CD4-positive, alpha-beta memory T cell (primary cell): ENCODE results near the gene MTERF2. TPM values are rescaled to one million over a fixed set of nuclear protein-coding genes. Genes with fewer than 3 reads are reported as not detected.
"Not testable (repeated sequence)": the region's sequence is repeated elsewhere in the genome, so short reads cannot be mapped to it uniquely, and the experiment has no call there.

Experiments used
- CTCF ChIA-PET: fragments of 350-600 bp; sonication (Branson Sonifier 250); formaldehyde crosslinking; loops from one replicate; lab custom pipeline; 2021; ENCODE audit warnings: inconsistent platforms; ENCODE audit not compliant: partially characterized antibody; lab: Charles Lee
- POLR2A ChIA-PET: fragments of 350-600 bp; sonication (Branson Sonifier 250); formaldehyde crosslinking; loops from one replicate; lab custom pipeline; 2021; ENCODE audit not compliant: partially characterized antibody; lab: Charles Lee
- DNase-seq, 5 donors: peaks; one replicate each; pipeline versions ENCODE4 v3.0.0 to v3.0.0-alpha.2; 2020 to 2022; ENCODE audit warnings: mixed read lengths in 1 of 5
- H3K27ac ChIP-seq: one replicate; pipeline ENCODE4 v1.7.0; 2013; ENCODE audit warnings: low read depth, low read length
- H3K27me3 ChIP-seq: 2 replicates; pipeline ENCODE4 v1.7.0; 2013; ENCODE audit warnings: mild to moderate bottlenecking, low read length, moderate library complexity; ENCODE audit not compliant: insufficient read depth
- H3K36me3 ChIP-seq: 2 replicates; pipeline ENCODE4 v1.7.0; 2013; ENCODE audit warnings: mild to moderate bottlenecking, low read length, moderate library complexity; ENCODE audit not compliant: insufficient read depth
- H3K4me1 ChIP-seq: 2 replicates; pipeline ENCODE4 v1.7.0; 2013; ENCODE audit warnings: mild to moderate bottlenecking, low read length, moderate library complexity; ENCODE audit not compliant: insufficient read depth
- H3K4me3 ChIP-seq, 2 donors: one replicate each; pipeline ENCODE4 v1.7.0; 2013; ENCODE audit warnings: low read length in 2 of 2, mild to moderate bottlenecking in 1 of 2
- H3K9me3 ChIP-seq, 2 donors: one replicate each; pipeline ENCODE4 v1.7.0; 2013; ENCODE audit warnings: low read length in 2 of 2, control low read depth in 1 of 2; ENCODE audit not compliant: control insufficient read depth in 1 of 2
- H3K27ac Mint-ChIP-seq, 7 donors: one replicate each; pipeline ENCODE4 v1.8.0; 2020 to 2021; ENCODE audit warnings: mixed read lengths in 7 of 7, mild to moderate bottlenecking in 6 of 7, inconsistent platforms in 3 of 7, moderate library complexity in 3 of 7
- H3K27me3 Mint-ChIP-seq, 2 donors: one replicate each; pipeline ENCODE4 v1.8.0; 2020 to 2021; ENCODE audit warnings: mixed read lengths in 2 of 2
- H3K36me3 Mint-ChIP-seq, 2 donors: one replicate each; pipeline ENCODE4 v1.8.0; 2020 to 2021; ENCODE audit warnings: mixed read lengths in 2 of 2, inconsistent platforms in 1 of 2, mild to moderate bottlenecking in 1 of 2
- H3K4me1 Mint-ChIP-seq, 4 donors: one replicate each; pipeline ENCODE4 v1.8.0; 2020 to 2021; ENCODE audit warnings: mixed read lengths in 4 of 4, mild to moderate bottlenecking in 1 of 4
- H3K4me3 Mint-ChIP-seq, 8 donors: one replicate each; pipeline ENCODE4 v1.8.0; 2020 to 2021; ENCODE audit warnings: mixed read lengths in 8 of 8, mild to moderate bottlenecking in 7 of 8, moderate library complexity in 6 of 8, inconsistent platforms in 3 of 8
- H3K9me3 Mint-ChIP-seq, 8 donors: one replicate each; pipeline ENCODE4 v1.8.0; 2020 to 2021; ENCODE audit warnings: mixed read lengths in 8 of 8, mild to moderate bottlenecking in 5 of 8, inconsistent platforms in 3 of 8, moderate library complexity in 1 of 8
- intact Hi-C: fragments of 100-400 bp; cut with micrococcal nuclease; formaldehyde crosslinking; loops from one replicate; pipeline ENCODE4 v1.15.1; 2023
- polyA plus RNA-seq, 2 donors: library from polyadenylated mRNA; unstranded; fragments of 300-500 nt; fragmentation: Illumina TruSeq; gene quantifications; one replicate each; pipeline ENCODE4 v1.2.3, GENCODE V29; 2021
- total RNA-seq, 2 experiments: library from RNA; stranded (reverse); gene quantifications; one replicate each; pipeline ENCODE4 v1.2.3, GENCODE V29; 2021

MTERF2 gene
- total and polyA plus RNA-seq, 4 experiments from 2014 or later = 5.6 to 12.0 (median 10.3) TPM

- DNase-seq = peak; percentile 66 to 90 (median 82)
- intact Hi-C loops = loop anchor here (1.0 to 5.0 kb wide), 2 partner anchors 66 to 70 kb away; partner anchors contain the start of genes CRY1 and TMEM263
- H3K27ac ChIP-seq = peak overlapping the region; percentile 91
- POLR2A ChIA-PET = interaction anchor here (0.6 to 1.1 kb wide), 5 partner anchors 14 to 345 kb away, joined by 3 to 17 read pairs (median 6); partner anchors contain the start of genes CRY1 and TMEM263
- no peaks in the 10 kb centered on the region for H3K36me3 Mint-ChIP-seq
- CTCF ChIA-PET = no interaction called here
- no peaks in the 10 kb centered on the region for H3K9me3 Mint-ChIP-seq
- H3K4me1 ChIP-seq = peaks cover 75% of the 10 kb centered on the region
- no peaks in the 10 kb centered on the region for H3K9me3 ChIP-seq
- H3K4me3 ChIP-seq = no peak overlapping the region
- no peaks in the 10 kb centered on the region for H3K27me3 Mint-ChIP-seq
- peaks cover 49 to 82% (median 68%) of the 10 kb centered on the region in 4 donors for H3K4me1 Mint-ChIP-seq
- H3K27ac Mint-ChIP-seq = peak overlapping the region; percentile 95 to 100 (median 99)
- H3K36me3 ChIP-seq = no peaks in the 10 kb centered on the region
- no peaks in the 10 kb centered on the region for H3K27me3 ChIP-seq
- H3K4me3 Mint-ChIP-seq = peak overlapping the region; percentile 26 to 85 (median 74)
Observed at GRCh38 chr12:107027636-107028053, 40.7 kb upstream of the MTERF2 start.

- H3K27ac Mint-ChIP-seq = peak overlapping the region; percentile 95 to 100 (median 99)
Observed at GRCh38 chr12:107026806-107027635, 40.1 kb upstream of the MTERF2 start.

GRCh38 chr12:107026356-107026755 is 39.4 kb upstream of the MTERF2 start:
- H3K4me1 Mint-ChIP-seq = peaks cover 42 to 71% (median 59%) of the 10 kb centered on the region in 4 donors
- intact Hi-C loops = loop anchor here (5.0 kb wide), 1 partner anchor 69 kb away; the partner anchor contains the start of gene TMEM263
- H3K27me3 Mint-ChIP-seq = not testable (repeated sequence)

More at GRCh38 chr12:107026806-107027635, 40.1 kb upstream of the MTERF2 start:
- no peaks in the 10 kb centered on the region for H3K27me3 ChIP-seq
- H3K4me3 Mint-ChIP-seq = peak overlapping the region in 7 of 8 donors; percentile 11 to 85 (median 78)
- CTCF ChIA-PET = no interaction called here
- intact Hi-C loops = loop anchor here (1.0 to 5.0 kb wide), 2 partner anchors 66 to 70 kb away; partner anchors contain the start of genes CRY1 and TMEM263
- H3K27me3 Mint-ChIP-seq = no peaks in the 10 kb centered on the region
- no peaks in the 10 kb centered on the region for H3K36me3 ChIP-seq
- DNase-seq = no peak
- H3K9me3 Mint-ChIP-seq = no peaks in the 10 kb centered on the region
- no peaks in the 10 kb centered on the region for H3K36me3 Mint-ChIP-seq
- H3K4me3 ChIP-seq = no peak overlapping the region
- peaks cover 45 to 76% (median 63%) of the 10 kb centered on the region in 4 donors for H3K4me1 Mint-ChIP-seq
- POLR2A ChIA-PET = interaction anchor here (0.6 to 1.1 kb wide), 5 partner anchors 13 to 345 kb away, joined by 3 to 17 read pairs (median 6); partner anchors contain the start of genes CRY1 and TMEM263
- H3K9me3 ChIP-seq = no peaks in the 10 kb centered on the region
- H3K27ac ChIP-seq = peak overlapping the region; percentile 91
- H3K4me1 ChIP-seq = peaks cover 71% of the 10 kb centered on the region

GRCh38 chr12:107025671-107026070 is 38.7 kb upstream of the MTERF2 start:
- H3K27ac Mint-ChIP-seq = peak overlapping the region; percentile 78 to 95 (median 87)
- intact Hi-C loops = loop anchor here (5.0 kb wide), 1 partner anchor 68 kb away; the partner anchor contains the start of gene TMEM263
- peaks cover 60% of the 10 kb centered on the region for H3K4me1 ChIP-seq
- no peaks in the 10 kb centered on the region for H3K36me3 ChIP-seq
- H3K4me3 Mint-ChIP-seq = no peak overlapping the region
- H3K4me1 Mint-ChIP-seq = peaks cover 37 to 64% (median 53%) of the 10 kb centered on the region in 4 donors
- no peaks in the 10 kb centered on the region for H3K9me3 ChIP-seq
- ChIA-PET CTCF (no interaction called here), POLR2A (no interaction called here)
- no peak for DNase-seq
- H3K36me3 Mint-ChIP-seq = peaks cover 3 to 5% of the 10 kb centered on the region in 2 donors
- H3K27me3 Mint-ChIP-seq = no peaks in the 10 kb centered on the region
- no peaks in the 10 kb centered on the region for H3K9me3 Mint-ChIP-seq
- H3K4me3 ChIP-seq = no peak overlapping the region
- H3K27ac ChIP-seq = peak overlapping the region; percentile 40
- H3K27me3 ChIP-seq = no peaks in the 10 kb centered on the region

More at GRCh38 chr12:107026356-107026755, 39.4 kb upstream of the MTERF2 start:
- H3K36me3 ChIP-seq, POLR2A ChIA-PET, H3K36me3 Mint-ChIP-seq, CTCF ChIA-PET, DNase-seq, H3K9me3 ChIP-seq, H3K4me3 ChIP-seq, H3K27me3 ChIP-seq, H3K9me3 Mint-ChIP-seq: not testable (repeated sequence)
- Mint-ChIP-seq H3K27ac (peak overlapping the region; percentile 95 to 100 (median 99)), H3K4me3 (peak overlapping the region in 3 of 8 donors; percentile 20 to 59 (median 44))
- peaks cover 67% of the 10 kb centered on the region for H3K4me1 ChIP-seq
- peak overlapping the region; percentile 91 for H3K27ac ChIP-seq

GRCh38 chr12:107019546-107019945 is 32.6 kb upstream of the MTERF2 start:
- Mint-ChIP-seq H3K36me3 (peaks cover 27 to 32% of the 10 kb centered on the region in 2 donors), H3K4me3 (no peak overlapping the region), H3K27me3 (no peaks in the 10 kb centered on the region), H3K4me1 (peaks cover 7 to 15% (median 11%) of the 10 kb centered on the region in 4 donors), H3K27ac (peak overlapping the region in 2 of 7 donors; percentile 46 to 52), H3K9me3 (no peaks in the 10 kb centered on the region)
- ChIA-PET CTCF (interaction anchor here (0.7 kb wide), 1 partner anchor 112 kb away, joined by 3 read pairs; no protein-coding TSS in a partner anchor), POLR2A (no interaction called here)
- no peak overlapping the region for H3K4me3 ChIP-seq
- peaks cover 6% of the 10 kb centered on the region for H3K4me1 ChIP-seq
- H3K9me3 ChIP-seq = no peaks in the 10 kb centered on the region
- H3K27ac ChIP-seq = no peak overlapping the region
- H3K27me3 ChIP-seq = no peaks in the 10 kb centered on the region
- H3K36me3 ChIP-seq = no peaks in the 10 kb centered on the region
- intact Hi-C loops = no loop called here
- no peak for DNase-seq

GRCh38 chr12:107017042-107017441 is 30.1 kb upstream of the MTERF2 start:
- Mint-ChIP-seq H3K27ac (peak overlapping the region in 3 of 7 donors; percentile 28 to 34 (median 30)), H3K4me3 (no peak overlapping the region), H3K4me1 (peaks cover 0 to 6% (median 5%) of the 10 kb centered on the region in 4 donors), H3K36me3 (peaks cover 40 to 41% of the 10 kb centered on the region in 2 donors), H3K27me3 (no peaks in the 10 kb centered on the region), H3K9me3 (no peaks in the 10 kb centered on the region)
- no peak for DNase-seq
- Histone ChIP-seq H3K9me3 (no peaks in the 10 kb centered on the region), H3K4me1 (no peaks in the 10 kb centered on the region), H3K27ac (no peak overlapping the region), H3K27me3 (no peaks in the 10 kb centered on the region), H3K36me3 (no peaks in the 10 kb centered on the region), H3K4me3 (no peak overlapping the region)
- ChIA-PET POLR2A (no interaction called here), CTCF (interaction anchor here (1.0 to 1.6 kb wide), 2 partner anchors 75 to 115 kb away, joined by 3 read pairs; no protein-coding TSS in a partner anchor)
- intact Hi-C loops = no loop called here
